ENCODE data around the gene SCN4A. TPM values are rescaled to one million over a fixed set of nuclear protein-coding genes. Genes with fewer than 3 reads are reported as not detected.
A peak's percentile ranks its signal among the peaks of the same experiment; 100 is the strongest.

The SCN4A gene
- total RNA-seq, 3 donors from 2014 or later, result 1.0 to 16.7 (median 10.2) TPM

GRCh38 chr17:63989622-63990345, 17.1 kb upstream of the SCN4A start:
- no peak overlapping the region for H3K4me3 ChIP-seq
- intact Hi-C loops (cut with DNase I; ENCODE audit: low total_unique reads), result no loop called here
- no peaks in the 10 kb centered on the region for H3K36me3 ChIP-seq
- H3K9me3 ChIP-seq, result no peaks in the 10 kb centered on the region
- no peak for DNase-seq (ENCODE audit: low spot score in 2 of 2)
- H3K27ac ChIP-seq, result no peak overlapping the region
- peaks cover 0 to 7% of the 10 kb centered on the region in 2 donors for H3K27me3 ChIP-seq
- H3K4me1 ChIP-seq, result peaks cover under 1 to 9% of the 10 kb centered on the region in 2 donors
- TF ChIP-seq POLR2AphosphoS5 (IDR thresholded peaks at IDR 0.05) (no peak), POLR2A (IDR thresholded peaks at IDR 0.05) (no peak)

- intact Hi-C loops (cut with DNase I; ENCODE audit: low total_unique reads), result no loop called here
- Histone ChIP-seq H3K4me1 (peaks cover 3 to 9% of the 10 kb centered on the region in 2 donors), H3K27ac (peak overlapping the region in 1 of 2 donors; percentile 25), H3K36me3 (no peaks in the 10 kb centered on the region), H3K9me3 (no peaks in the 10 kb centered on the region), H3K27me3 (peaks cover 0 to 7% of the 10 kb centered on the region in 2 donors), H3K4me3 (peak overlapping the region in 1 of 3 donors; percentile 25)
- TF ChIP-seq CTCF (IDR thresholded peaks at IDR 0.05), result no peak
- TF ChIP-seq POLR2AphosphoS5 (IDR thresholded peaks at IDR 0.05), result no peak
- no peak for TF ChIP-seq POLR2A (IDR thresholded peaks at IDR 0.05)
- DNase-seq (ENCODE audit: low spot score in 2 of 2), result no peak
Observed at GRCh38 chr17:63988741-63989621, 16.3 kb upstream of the SCN4A start.

GRCh38 chr17:63988127-63988478, 15.4 kb upstream of the SCN4A start:
- Histone ChIP-seq H3K4me1 (peaks cover 3 to 9% of the 10 kb centered on the region in 2 donors), H3K36me3 (no peaks in the 10 kb centered on the region), H3K4me3 (no peak overlapping the region), H3K27ac (peak overlapping the region in 1 of 2 donors; percentile 39), H3K27me3 (peaks cover 0 to 7% of the 10 kb centered on the region in 2 donors), H3K9me3 (no peaks in the 10 kb centered on the region)
- intact Hi-C loops (cut with DNase I; ENCODE audit: low total_unique reads), result no loop called here
- DNase-seq (ENCODE audit: low spot score in 2 of 2), result no peak
- TF ChIP-seq POLR2AphosphoS5 (IDR thresholded peaks at IDR 0.05), result no peak

- H3K4me3 ChIP-seq, result no peak overlapping the region
- intact Hi-C loops (cut with DNase I; ENCODE audit: low total_unique reads), result no loop called here
- no peaks in the 10 kb centered on the region for H3K36me3 ChIP-seq
- no peak for DNase-seq (ENCODE audit: low spot score in 2 of 2)
- TF ChIP-seq CTCF (IDR thresholded peaks at IDR 0.05) (no peak), POLR2AphosphoS5 (IDR thresholded peaks at IDR 0.05) (no peak), POLR2A (IDR thresholded peaks at IDR 0.05) (no peak)
- H3K27ac ChIP-seq, result peak overlapping the region in 1 of 2 donors; percentile 39
- H3K9me3 ChIP-seq, result no peaks in the 10 kb centered on the region
- peaks cover 3 to 9% of the 10 kb centered on the region in 2 donors for H3K4me1 ChIP-seq
- H3K27me3 ChIP-seq, result peaks cover 0 to 7% of the 10 kb centered on the region in 2 donors
Observed at GRCh38 chr17:63987221-63988126, 14.8 kb upstream of the SCN4A start.

DNA sequence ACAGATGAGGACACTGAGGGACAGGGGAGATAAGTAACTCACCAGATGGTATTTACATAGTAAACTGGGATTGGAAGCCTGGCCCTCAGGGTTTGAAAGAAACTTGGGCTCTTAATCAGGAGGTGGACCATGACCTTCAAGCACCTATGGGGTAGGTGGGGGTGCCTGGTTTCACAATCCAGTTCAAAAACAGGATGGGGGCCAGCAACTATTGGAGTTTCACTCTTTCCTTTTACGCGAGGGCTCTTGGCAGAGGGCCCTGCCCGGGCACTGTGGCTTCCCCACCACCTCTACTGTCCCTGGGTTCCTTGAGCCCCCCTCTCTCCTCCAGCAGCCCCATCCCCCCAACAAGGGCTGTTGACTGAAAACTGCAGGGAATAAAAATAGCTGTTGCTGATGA, 14.1 kb upstream of the SCN4A start:
- TF ChIP-seq POLR2AphosphoS5 (IDR thresholded peaks at IDR 0.05) (no peak), CTCF (IDR thresholded peaks at IDR 0.05) (no peak), POLR2A (IDR thresholded peaks at IDR 0.05) (no peak)
- no peak overlapping the region for H3K27ac ChIP-seq
- H3K36me3 ChIP-seq, result no peaks in the 10 kb centered on the region
- peaks cover 0 to 7% of the 10 kb centered on the region in 2 donors for H3K27me3 ChIP-seq
- H3K4me3 ChIP-seq, result no peak overlapping the region
- H3K4me1 ChIP-seq, result peaks cover 3 to 9% of the 10 kb centered on the region in 2 donors
- intact Hi-C loops (cut with DNase I; ENCODE audit: low total_unique reads), result no loop called here
- H3K9me3 ChIP-seq, result no peaks in the 10 kb centered on the region
- no peak for DNase-seq (ENCODE audit: low spot score in 2 of 2)

Data from breast epithelium (tissue), 4 donors.